ENCODE measurements around the gene VPS8.

GRCh38 chr3:185090811-185091210 lies 278.8 kb downstream of the VPS8 start:
- TF ChIP-seq ZNF311 (tag by site-specific recombination; IDR thresholded peaks at IDR 0.05; ENCODE audit: borderline replicate concordance), result no peak
- no peak for TF ChIP-seq TRIM28 (IDR thresholded peaks at IDR 0.05; ENCODE audit: borderline replicate concordance, low read length)
- no peak for TF ChIP-seq CTCF (tag by site-specific recombination; IDR thresholded peaks at IDR 0.05)
- TF ChIP-seq ZBTB10 (tag by site-specific recombination; IDR thresholded peaks at IDR 0.05), result no peak

Data from HEK293 (cell line).